Liver (tissue), 9 donors: ENCODE results near the gene RIOK1. TPM values are rescaled to one million over a fixed set of nuclear protein-coding genes. Genes with fewer than 3 reads are reported as not detected.

ENCODE experiments used
- DNase-seq: peaks from one replicate; pipeline ENCODE4 v3.0.0-alpha.2; 2017; ENCODE audit warnings: low spot score
- H3K27ac ChIP-seq, 2 donors: one replicate each; pipeline ENCODE4 v1.7.0; 2013; ENCODE audit warnings: inconsistent platforms in 2 of 2, low read length in 2 of 2, control low read depth in 1 of 2, low read depth in 1 of 2, mild to moderate bottlenecking in 1 of 2
- H3K27me3 ChIP-seq, 4 donors: one replicate each; pipeline versions ENCODE4 v1.6.1 to v1.7.0; 2013; ENCODE audit warnings: low read length in 3 of 4, inconsistent platforms in 1 of 4, mild to moderate bottlenecking in 1 of 4, moderate library complexity in 1 of 4; ENCODE audit not compliant: control insufficient read depth in 4 of 4, insufficient read depth in 4 of 4
- H3K36me3 ChIP-seq, 4 donors: one replicate each; pipeline versions ENCODE4 v1.6.1 to v1.7.0; 2013; ENCODE audit warnings: low read length in 3 of 4, mild to moderate bottlenecking in 3 of 4, low read depth in 1 of 4, moderate library complexity in 1 of 4; ENCODE audit not compliant: control insufficient read depth in 4 of 4, insufficient read depth in 3 of 4
- H3K4me1 ChIP-seq, 4 donors: one replicate each; pipeline versions ENCODE4 v1.6.1 to v1.7.0; 2013; ENCODE audit warnings: low read length in 3 of 4, mild to moderate bottlenecking in 3 of 4, moderate library complexity in 1 of 4; ENCODE audit not compliant: control insufficient read depth in 4 of 4, insufficient read depth in 4 of 4
- H3K4me3 ChIP-seq, 3 donors: one replicate each; pipeline versions ENCODE4 v1.6.1 to v1.7.0; 2013; ENCODE audit warnings: low read length in 3 of 3, control low read depth in 1 of 3, low read depth in 1 of 3, mild to moderate bottlenecking in 1 of 3
- H3K9ac ChIP-seq, 2 donors: one replicate each; pipeline ENCODE4 v1.7.0; 2013; ENCODE audit warnings: low read length in 2 of 2, mild to moderate bottlenecking in 2 of 2, moderate library complexity in 2 of 2, control low read depth in 1 of 2, low read depth in 1 of 2
- H3K9me3 ChIP-seq, 4 donors: one replicate each; pipeline versions ENCODE4 v1.6.1 to v1.7.0; 2013; ENCODE audit warnings: low read length in 3 of 4; ENCODE audit not compliant: control insufficient read depth in 4 of 4
- ATF3 ChIP-seq: IDR thresholded peaks from 2 replicates; pipeline ENCODE4 v1.6.1; 2016; ENCODE audit warnings: antibody characterized with exemption
- CTCF ChIP-seq: fragments of 150-350 bp; IDR thresholded peaks from 2 replicates; pipeline ENCODE4 v1.5.1; 2017; ENCODE audit warnings: improper control_type of control experiment, low read depth, low read length; ENCODE audit not compliant: missing input control
- EGR1 ChIP-seq, 2 donors: IDR thresholded peaks; 2 replicates each; pipeline ENCODE4 v1.6.1; 2016 to 2018; ENCODE audit warnings: antibody characterized with exemption in 2 of 2, low read depth in 2 of 2
- FOXA1 ChIP-seq: IDR thresholded peaks from 2 replicates; pipeline ENCODE4 v1.6.1; 2016; ENCODE audit warnings: antibody characterized with exemption
- FOXA2 ChIP-seq: IDR thresholded peaks from 2 replicates; pipeline ENCODE4 v1.6.1; 2016; ENCODE audit warnings: antibody characterized with exemption
- GABPA ChIP-seq, 2 donors: IDR thresholded peaks in 1 of 2; conservative IDR thresholded peaks in 1 of 2; 2 replicates each; pipeline ENCODE4 v1.6.1; 2016; ENCODE audit warnings: antibody characterized with exemption in 2 of 2, mild to moderate bottlenecking in 1 of 2, moderate library complexity in 1 of 2
- HNF4A ChIP-seq, 2 donors: conservative IDR thresholded peaks; 2 replicates each; pipeline ENCODE4 v1.6.1; 2016; ENCODE audit warnings: antibody characterized with exemption in 2 of 2, mild to moderate bottlenecking in 2 of 2
- HNF4G ChIP-seq: IDR thresholded peaks from 2 replicates; pipeline ENCODE4 v1.6.1; 2016; ENCODE audit warnings: antibody characterized with exemption
- JUND ChIP-seq, 2 donors: IDR thresholded peaks; 2 replicates each; pipeline ENCODE4 v1.6.1; 2016; ENCODE audit warnings: antibody characterized with exemption in 2 of 2
- MAX ChIP-seq: IDR thresholded peaks from 2 replicates; pipeline ENCODE4 v1.6.1; 2016; ENCODE audit warnings: antibody characterized with exemption
- NR2F2 ChIP-seq: IDR thresholded peaks from 2 replicates; pipeline ENCODE4 v1.6.1; 2016; ENCODE audit warnings: antibody characterized with exemption
- RXRA ChIP-seq, 2 donors: IDR thresholded peaks; 2 replicates each; pipeline ENCODE4 v1.6.1; 2017 to 2018; ENCODE audit warnings: antibody characterized with exemption in 2 of 2, mild to moderate bottlenecking in 1 of 2
- SP1 ChIP-seq: IDR thresholded peaks from 2 replicates; pipeline ENCODE4 v1.6.1; 2018; ENCODE audit warnings: antibody characterized with exemption, mild to moderate bottlenecking
- TAF1 ChIP-seq: conservative IDR thresholded peaks from 2 replicates; pipeline ENCODE4 v1.6.1; 2016; ENCODE audit warnings: antibody characterized with exemption, mild to moderate bottlenecking
- YY1 ChIP-seq: IDR thresholded peaks from 2 replicates; pipeline ENCODE4 v1.6.1; 2016; ENCODE audit warnings: antibody characterized with exemption, mild to moderate bottlenecking
- ZBTB33 ChIP-seq: IDR thresholded peaks from 2 replicates; pipeline ENCODE4 v1.6.1; 2016; ENCODE audit warnings: antibody characterized with exemption
- WGBS: extraction: QIAGEN DNeasy Blood & Tissue Kit; methylation state at CpG from one replicate; pipeline ENCODE4 v1.1.7; 2013; 5-methylcytosine and 5-hydroxymethylcytosine counted together
- polyA plus RNA-seq, 2 donors: library from polyadenylated mRNA; stranded (reverse) in 1 of 2; unstranded in 1 of 2; fragments of 200-250 nt in 1 of 2; fragments of >200 nt in 1 of 2; fragmentation: Nextera tagmentation in 1 of 2; extraction: Ambion mirVana in 1 of 2; gene quantifications; one replicate each; pipeline versions ENCODE4 v1.2.1 to v1.2.3, GENCODE V29; 2013 to 2015
- total RNA-seq, 2 donors: library from RNA; depleted of rRNA; stranded (reverse); fragments of >200 nt; gene quantifications; one replicate each; pipeline ENCODE4 v1.2.3, GENCODE V29; 2014
- donor health status: healthy.
- donor health status: healthy.
- donor health status: healthy.
- donor health status: healthy.
- donor health status: healthy.

RIOK1 gene
- total and polyA plus RNA-seq, 4 donors, result 4.8 to 10.0 (median 6.6) TPM

GRCh38 chr6:7341271-7341670, 48.3 kb upstream of the RIOK1 start:
- Histone ChIP-seq H3K27ac (no peak overlapping the region), H3K4me1 (no peaks in the 10 kb centered on the region), H3K9ac (no peak overlapping the region), H3K27me3 (no peaks in the 10 kb centered on the region), H3K4me3 (no peak overlapping the region), H3K36me3 (no peaks in the 10 kb centered on the region), H3K9me3 (no peaks in the 10 kb centered on the region)
- DNase-seq, result no peak
- WGBS, result 90% methylated on average over 3 of the region's 3 CpGs
- TF ChIP-seq HNF4A (conservative IDR thresholded peaks at IDR 0.05) (no peak), GABPA (IDR thresholded peaks at IDR 0.05 in 1 of 2, conservative IDR thresholded peaks at IDR 0.05 in 1 of 2) (no peak), FOXA1 (no peak), ATF3 (no peak), SP1 (no peak), NR2F2 (no peak), ZBTB33 (no peak), EGR1 (IDR thresholded peaks at IDR 0.05; ENCODE audit: low read depth in 2 of 2) (no peak), JUND (IDR thresholded peaks at IDR 0.05) (no peak), MAX (no peak), CTCF (no peak), YY1 (no peak), HNF4G (no peak), FOXA2 (no peak), RXRA (IDR thresholded peaks at IDR 0.05) (no peak), TAF1 (no peak)

- DNase-seq, result no peak
- TF ChIP-seq NR2F2, result no peak
- TF ChIP-seq JUND (IDR thresholded peaks at IDR 0.05), result no peak
- no peak for TF ChIP-seq MAX
- TF ChIP-seq YY1, result no peak
- no peak for TF ChIP-seq FOXA2
- WGBS, result 84% methylated on average over 9 of the region's 9 CpGs
These were observed 47.4 kb upstream of the RIOK1 start for GRCh38 chr6:7341989-7342742.

More at GRCh38 chr6:7341989-7342742, 47.4 kb upstream of the RIOK1 start:
- H3K27me3 ChIP-seq, result no peaks in the 10 kb centered on the region
- H3K36me3 ChIP-seq, result no peaks in the 10 kb centered on the region
- H3K4me3 ChIP-seq, result no peak overlapping the region
- no peaks in the 10 kb centered on the region for H3K4me1 ChIP-seq
- H3K27ac ChIP-seq, result no peak overlapping the region
- no peak overlapping the region for H3K9ac ChIP-seq
- no peaks in the 10 kb centered on the region for H3K9me3 ChIP-seq
